SK-N-MC (cell line): ENCODE results near the gene CRELD1.
A peak's percentile ranks its signal among the peaks of the same experiment; 100 is the strongest.

Experiments
- DNase-seq: peaks from one replicate; pipeline ENCODE4 v3.0.0-alpha.2; 2011; ENCODE audit warnings: low read depth, low spot score
- H3K27ac ChIP-seq: fragments of 200-600 bp; sonication (generic); 2 replicates; pipeline ENCODE4 v1.5.1; 2016; ENCODE audit warnings: mixed run types
- H3K36me3 ChIP-seq: fragments of 200-600 bp; sonication (generic); 2 replicates; pipeline ENCODE4 v1.6.1; 2017; ENCODE audit warnings: antibody characterized with exemption, low read length, mixed read lengths; ENCODE audit not compliant: insufficient read depth
- H3K4me3 ChIP-seq: fragments of 200-600 bp; sonication (generic); 2 replicates; pipeline ENCODE4 v1.5.1; 2016
- H3K9ac ChIP-seq: fragments of 200-600 bp; sonication (generic); 2 replicates; pipeline ENCODE4 v1.8.0; 2017; ENCODE audit warnings: mixed run types, mixed read lengths; ENCODE audit not compliant: insufficient read length
- H3K9me3 ChIP-seq: fragments of 200-600 bp; sonication (generic); 2 replicates; pipeline ENCODE4 v1.6.1; 2017; ENCODE audit warnings: low read depth, mild to moderate bottlenecking, antibody characterized with exemption, low read length, moderate library complexity, mixed read lengths
- EZH2 ChIP-seq: fragments of 200-600 bp; sonication (generic); IDR thresholded peaks from one replicate; pipeline ENCODE4 v1.6.1; 2017; ENCODE audit warnings: antibody characterized with exemption
- FOXP2 ChIP-seq: optimal IDR thresholded peaks from 2 replicates; pipeline ENCODE3; 2011; ENCODE audit warnings: mild to moderate bottlenecking, moderate library complexity; ENCODE audit not compliant: insufficient read depth; ENCODE audit errors: extremely low read length, control extremely low read depth
- POLR2AphosphoS5 ChIP-seq: IDR thresholded peaks from 2 replicates; pipeline ENCODE4 v1.6.1; 2012; ENCODE audit warnings: mild to moderate bottlenecking, low read depth, low read length, borderline replicate concordance

CRELD1 gene

DNA sequence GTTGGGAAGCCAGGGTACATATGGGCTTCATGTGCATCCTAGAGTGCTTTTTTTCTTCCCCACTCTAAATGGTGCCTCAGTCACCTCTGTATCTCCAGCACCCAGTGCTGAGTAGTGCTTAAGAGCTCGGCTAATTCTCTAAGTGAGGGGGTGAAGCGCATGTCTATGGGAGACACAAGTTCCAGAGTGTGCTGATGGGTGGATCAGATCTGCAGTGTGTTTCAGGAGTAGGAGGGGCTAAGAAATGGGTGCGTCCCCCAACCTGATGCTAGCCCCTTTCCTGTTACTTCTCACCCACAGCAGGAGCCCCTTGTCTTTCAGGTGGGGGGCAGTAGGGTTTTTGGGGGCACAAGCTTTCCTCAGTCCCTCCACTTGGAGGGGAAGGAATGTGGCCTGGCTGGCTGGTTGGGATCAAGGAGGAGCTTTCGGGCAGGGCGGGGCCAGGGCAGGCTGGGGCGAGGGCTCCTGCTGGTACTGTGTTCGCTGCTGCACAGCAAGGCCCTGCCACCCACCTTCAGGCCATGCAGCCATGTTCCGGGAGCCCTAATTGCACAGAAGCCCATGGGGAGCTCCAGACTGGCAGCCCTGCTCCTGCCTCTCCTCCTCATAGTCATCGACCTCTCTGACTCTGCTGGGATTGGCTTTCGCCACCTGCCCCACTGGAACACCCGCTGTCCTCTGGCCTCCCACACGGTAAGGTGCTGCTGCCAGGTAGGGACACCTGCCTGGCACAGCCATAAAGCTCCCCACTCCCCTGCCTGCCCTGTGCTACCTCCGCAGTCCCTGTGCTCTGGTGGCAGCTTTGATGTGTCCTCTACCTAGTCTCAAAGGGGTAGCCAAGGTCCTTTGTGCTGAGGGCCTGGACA lies 31.0 kb upstream of the CRELD1 start, which contains the start of gene IL17RE:
Gene IL17RE (plus strand): TSS at position 477 of the 866 bp plus-strand sequence. CDS start 85 bp downstream, at position 562.
- no peaks in the 10 kb centered on the region for H3K9me3 ChIP-seq
- no peak for DNase-seq
- no peak within 1 kb of the TSS for H3K27ac ChIP-seq
- H3K36me3 ChIP-seq: no peaks in the 10 kb centered on the region
- no peak within 1 kb of the TSS for H3K9ac ChIP-seq
- no peak within 1 kb of the TSS for H3K4me3 ChIP-seq
- TF ChIP-seq POLR2AphosphoS5 (peak; percentile 52), EZH2 (no peak), FOXP2 (no peak)

- Histone ChIP-seq H3K9me3 (no peaks in the 10 kb centered on the region), H3K27ac (no peak overlapping the region)
Observed at GRCh38 chr3:9903238-9903624, 30.4 kb upstream of the CRELD1 start.

GRCh38 chr3:9903904-9904303 lies 29.7 kb upstream of the CRELD1 start:
- no peak overlapping the region for H3K4me3 ChIP-seq
- H3K27ac ChIP-seq: no peak overlapping the region
- no peak for DNase-seq
- H3K36me3 ChIP-seq: no peaks in the 10 kb centered on the region
- TF ChIP-seq FOXP2: no peak
- TF ChIP-seq EZH2: no peak
- no peak for TF ChIP-seq POLR2AphosphoS5
- H3K9ac ChIP-seq: no peak overlapping the region
- H3K9me3 ChIP-seq: no peaks in the 10 kb centered on the region

More at GRCh38 chr3:9903238-9903624, 30.4 kb upstream of the CRELD1 start:
- H3K36me3 ChIP-seq: no peaks in the 10 kb centered on the region
- TF ChIP-seq FOXP2: no peak
- TF ChIP-seq EZH2: no peak
- TF ChIP-seq POLR2AphosphoS5: no peak
- H3K4me3 ChIP-seq: no peak overlapping the region
- no peak overlapping the region for H3K9ac ChIP-seq
- DNase-seq: no peak

- DNase-seq: no peak
- no peaks in the 10 kb centered on the region for H3K9me3 ChIP-seq
- H3K9ac ChIP-seq: no peak overlapping the region
- H3K27ac ChIP-seq: no peak overlapping the region
- no peaks in the 10 kb centered on the region for H3K36me3 ChIP-seq
- no peak overlapping the region for H3K4me3 ChIP-seq
- TF ChIP-seq FOXP2: no peak
- no peak for TF ChIP-seq POLR2AphosphoS5
Observed at GRCh38 chr3:9906480-9906879, 27.2 kb upstream of the CRELD1 start.

- no peaks in the 10 kb centered on the region for H3K9me3 ChIP-seq
- H3K4me3 ChIP-seq: no peak overlapping the region
- no peak overlapping the region for H3K27ac ChIP-seq
- DNase-seq: no peak
- H3K36me3 ChIP-seq: no peaks in the 10 kb centered on the region
- H3K9ac ChIP-seq: no peak overlapping the region
- TF ChIP-seq EZH2 (no peak), FOXP2 (no peak), POLR2AphosphoS5 (no peak)
Observed at GRCh38 chr3:9908286-9908685, 25.3 kb upstream of the CRELD1 start.

- no peak overlapping the region for H3K9ac ChIP-seq
- DNase-seq: no peak
- no peak for TF ChIP-seq POLR2AphosphoS5
- no peak for TF ChIP-seq EZH2
- TF ChIP-seq FOXP2: no peak
- H3K9me3 ChIP-seq: no peaks in the 10 kb centered on the region
- H3K36me3 ChIP-seq: no peaks in the 10 kb centered on the region
- H3K27ac ChIP-seq: no peak overlapping the region
- no peak overlapping the region for H3K4me3 ChIP-seq
Observed at GRCh38 chr3:9909221-9910013, 24.2 kb upstream of the CRELD1 start.

- no peak for DNase-seq
- no peaks in the 10 kb centered on the region for H3K9me3 ChIP-seq
- no peak overlapping the region for H3K4me3 ChIP-seq
- H3K27ac ChIP-seq: no peak overlapping the region
- H3K9ac ChIP-seq: no peak overlapping the region
- no peak for TF ChIP-seq EZH2
- TF ChIP-seq FOXP2: no peak
- TF ChIP-seq POLR2AphosphoS5: no peak
- no peaks in the 10 kb centered on the region for H3K36me3 ChIP-seq
Observed at GRCh38 chr3:9911863-9912262, 21.8 kb upstream of the CRELD1 start.

DNA sequence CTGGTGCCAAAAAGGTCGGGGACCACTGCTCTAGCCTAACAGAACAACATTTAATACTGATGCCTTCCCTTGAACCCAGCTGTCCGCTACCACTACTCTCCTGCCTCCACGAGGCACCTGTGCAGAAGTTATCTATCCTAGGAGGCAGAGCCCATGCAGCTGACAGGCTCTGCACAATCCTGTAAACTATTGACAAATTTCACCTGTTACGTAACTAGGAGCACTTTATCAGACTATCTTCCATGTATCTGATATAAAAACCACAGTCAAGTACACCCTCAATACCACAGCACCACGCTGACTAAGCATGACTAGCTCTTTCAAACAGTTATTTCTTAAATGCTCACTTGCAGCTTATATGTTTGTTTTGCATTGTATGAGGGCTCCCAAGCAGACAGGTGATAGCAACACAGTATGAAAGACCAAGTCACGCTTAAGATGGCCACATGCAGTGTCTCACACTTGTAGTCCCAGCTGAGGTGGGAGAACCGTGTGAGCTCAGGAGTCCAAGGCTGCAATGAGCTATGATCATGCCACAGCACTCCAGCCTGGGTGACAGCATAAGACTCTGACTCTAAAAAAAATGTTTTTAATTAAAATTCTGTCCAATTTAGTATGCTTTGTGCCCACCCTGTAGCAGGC lies 21.2 kb upstream of the CRELD1 start:
- H3K4me3 ChIP-seq: no peak overlapping the region
- H3K9me3 ChIP-seq: no peaks in the 10 kb centered on the region
- DNase-seq: no peak
- H3K27ac ChIP-seq: no peak overlapping the region
- no peak for TF ChIP-seq FOXP2
- no peak for TF ChIP-seq POLR2AphosphoS5
- no peak for TF ChIP-seq EZH2
- no peak overlapping the region for H3K9ac ChIP-seq
- no peaks in the 10 kb centered on the region for H3K36me3 ChIP-seq
